Measurements from ENCODE around the gene AIG1. TPM values are rescaled to one million over a fixed set of nuclear protein-coding genes. Genes with fewer than 3 reads are reported as not detected.
"Not testable (repeated sequence)": the region's sequence is repeated elsewhere in the genome, so short reads cannot be mapped to it uniquely, and the experiment has no call there.

The AIG1 gene
- total RNA-seq, 2 experiments from 2014 or later: 0.40 to 0.85 TPM

DNA sequence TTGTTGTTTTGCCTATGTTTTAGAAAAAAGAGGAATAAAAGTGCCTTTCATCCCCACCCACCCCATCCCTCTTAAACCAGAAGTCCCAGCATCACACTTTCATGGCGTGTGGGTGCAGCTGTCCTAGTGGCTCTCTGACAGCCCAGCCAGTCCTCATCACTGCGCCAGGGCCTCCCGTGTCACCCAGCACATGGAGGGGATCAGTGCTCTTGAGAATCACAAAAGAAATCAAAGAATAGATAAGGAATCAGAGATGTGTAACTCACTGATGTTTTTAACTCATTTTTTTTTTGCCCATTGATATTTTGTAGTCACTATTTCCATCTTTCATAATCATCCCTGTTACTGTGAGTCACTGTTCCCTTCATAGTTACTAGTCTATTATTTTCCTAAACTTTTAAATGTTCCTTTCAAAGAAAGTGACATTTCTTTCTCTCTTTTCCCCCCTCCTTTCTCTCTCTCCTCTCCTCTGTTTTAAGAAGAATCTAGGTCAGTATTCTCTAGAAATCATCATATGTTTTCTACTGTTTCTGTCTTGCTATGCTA, 78.6 kb downstream of the AIG1 start:
- POLR2A ChIA-PET: interaction anchor here (0.6 kb wide), 2 partner anchors 11 to 50 kb away, joined by 3 read pairs; no protein-coding TSS in a partner anchor
- no peak overlapping the region for H3K27ac ChIP-seq (ENCODE audit: low read depth, low read length, poor library complexity, severe bottlenecking)
- H3K4me2 ChIP-seq (ENCODE audit: low read length): no peak overlapping the region
- no peak for TF ChIP-seq EZH2phosphoT487 (IDR thresholded peaks at IDR 0.05; ENCODE audit: borderline replicate concordance, low read depth, low read length)
- TF ChIP-seq, protein P1, sequence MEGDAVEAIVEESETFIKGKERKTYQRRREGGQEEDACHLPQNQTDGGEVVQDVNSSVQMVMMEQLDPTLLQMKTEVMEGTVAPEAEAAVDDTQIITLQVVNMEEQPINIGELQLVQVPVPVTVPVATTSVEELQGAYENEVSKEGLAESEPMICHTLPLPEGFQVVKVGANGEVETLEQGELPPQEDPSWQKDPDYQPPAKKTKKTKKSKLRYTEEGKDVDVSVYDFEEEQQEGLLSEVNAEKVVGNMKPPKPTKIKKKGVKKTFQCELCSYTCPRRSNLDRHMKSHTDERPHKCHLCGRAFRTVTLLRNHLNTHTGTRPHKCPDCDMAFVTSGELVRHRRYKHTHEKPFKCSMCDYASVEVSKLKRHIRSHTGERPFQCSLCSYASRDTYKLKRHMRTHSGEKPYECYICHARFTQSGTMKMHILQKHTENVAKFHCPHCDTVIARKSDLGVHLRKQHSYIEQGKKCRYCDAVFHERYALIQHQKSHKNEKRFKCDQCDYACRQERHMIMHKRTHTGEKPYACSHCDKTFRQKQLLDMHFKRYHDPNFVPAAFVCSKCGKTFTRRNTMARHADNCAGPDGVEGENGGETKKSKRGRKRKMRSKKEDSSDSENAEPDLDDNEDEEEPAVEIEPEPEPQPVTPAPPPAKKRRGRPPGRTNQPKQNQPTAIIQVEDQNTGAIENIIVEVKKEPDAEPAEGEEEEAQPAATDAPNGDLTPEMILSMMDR (conservative IDR thresholded peaks at IDR 0.05; ENCODE audit: low read length): no peak
- H3K4me1 ChIP-seq (ENCODE audit: insufficient read depth, low read length, poor library complexity, severe bottlenecking): no peaks in the 10 kb centered on the region
- no peak overlapping the region for H2AFZ ChIP-seq (ENCODE audit: low read length)
- H3K36me3 ChIP-seq (ENCODE audit: insufficient read depth, low read length): no peaks in the 10 kb centered on the region
- no peak overlapping the region for H3K4me3 ChIP-seq (ENCODE audit: low read depth, low read length, poor library complexity, severe bottlenecking)
- H4K20me1 ChIP-seq (ENCODE audit: insufficient read depth, low read length): no peaks in the 10 kb centered on the region
- no peak for DNase-seq (ENCODE audit: low spot score)
- CTCF ChIA-PET (ENCODE audit: unreplicated experiment): no interaction called here
- intact Hi-C loops (cut with micrococcal nuclease; ENCODE audit: unreplicated experiment): no loop called here
- H3K9me2 ChIP-seq (ENCODE audit: insufficient read depth, low read length): no peaks in the 10 kb centered on the region
- H3K9me3 ChIP-seq (ENCODE audit: low read length): no peaks in the 10 kb centered on the region
- no peaks in the 10 kb centered on the region for H3K79me2 ChIP-seq (ENCODE audit: insufficient read depth, low read depth, low read length)
- no TSS peak for BruUV-seq (replicated peaks)

DNA sequence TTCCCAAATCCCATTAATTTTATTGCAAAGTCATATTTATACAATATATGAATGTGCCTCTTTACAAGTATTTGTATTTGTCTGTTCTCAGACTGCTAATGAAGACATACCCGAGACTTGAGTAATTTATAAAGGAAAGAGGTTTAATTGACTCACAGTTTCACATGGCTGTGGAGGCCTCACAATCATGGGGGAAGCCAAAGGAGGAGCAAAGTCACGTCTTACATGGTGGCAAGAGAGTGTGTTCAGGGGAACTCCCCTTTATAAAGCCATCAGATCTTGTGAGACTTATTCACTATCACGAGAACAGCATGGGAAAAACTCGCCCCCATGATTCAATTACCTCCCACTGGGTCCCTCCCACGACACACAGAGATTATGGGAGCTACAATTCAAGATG, 79.2 kb downstream of the AIG1 start:
- H3K9me3 ChIP-seq (ENCODE audit: low read length); POLR2A ChIA-PET; H3K4me3 ChIP-seq (ENCODE audit: low read depth, low read length, poor library complexity, severe bottlenecking); H3K36me3 ChIP-seq (ENCODE audit: insufficient read depth, low read length); CTCF ChIA-PET (ENCODE audit: unreplicated experiment); H2AFZ ChIP-seq (ENCODE audit: low read length); H3K4me2 ChIP-seq (ENCODE audit: low read length); H3K4me1 ChIP-seq (ENCODE audit: insufficient read depth, low read length, poor library complexity, severe bottlenecking); H3K27ac ChIP-seq (ENCODE audit: low read depth, low read length, poor library complexity, severe bottlenecking); H4K20me1 ChIP-seq (ENCODE audit: insufficient read depth, low read length); intact Hi-C loops (cut with micrococcal nuclease; ENCODE audit: unreplicated experiment); H3K79me2 ChIP-seq (ENCODE audit: insufficient read depth, low read depth, low read length); DNase-seq (ENCODE audit: low spot score); BruUV-seq (replicated peaks); H3K9me2 ChIP-seq (ENCODE audit: insufficient read depth, low read length): not testable (repeated sequence)

DNA sequence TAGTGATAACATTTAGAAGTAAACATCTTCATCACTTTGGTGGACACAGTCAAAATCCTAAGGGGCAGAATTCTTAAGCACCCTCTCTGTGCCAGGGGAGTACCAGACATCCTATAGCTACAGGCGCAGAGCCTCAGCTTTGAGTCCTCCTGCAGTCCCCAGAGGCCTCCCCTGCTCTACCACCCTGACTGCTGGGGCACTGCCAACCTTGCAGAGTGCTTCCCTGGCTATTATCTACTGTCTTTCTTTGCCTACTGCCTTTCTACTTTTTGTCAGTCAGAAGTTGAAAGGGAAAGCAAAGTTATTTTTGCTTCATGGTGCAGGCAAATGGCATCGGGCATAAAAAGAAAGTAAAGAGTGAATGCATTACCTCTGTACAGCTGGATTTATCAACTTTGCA, 80.1 kb downstream of the AIG1 start:
- Histone ChIP-seq H3K79me2 (ENCODE audit: insufficient read depth, low read depth, low read length) (no peaks in the 10 kb centered on the region), H3K4me1 (ENCODE audit: insufficient read depth, low read length, poor library complexity, severe bottlenecking) (no peaks in the 10 kb centered on the region), H3K9me2 (ENCODE audit: insufficient read depth, low read length) (no peaks in the 10 kb centered on the region), H3K4me2 (ENCODE audit: low read length) (no peak overlapping the region), H4K20me1 (ENCODE audit: insufficient read depth, low read length) (no peaks in the 10 kb centered on the region), H3K27ac (ENCODE audit: low read depth, low read length, poor library complexity, severe bottlenecking) (no peak overlapping the region), H3K9me3 (ENCODE audit: low read length) (no peaks in the 10 kb centered on the region), H3K36me3 (ENCODE audit: insufficient read depth, low read length) (no peaks in the 10 kb centered on the region), H3K4me3 (ENCODE audit: low read depth, low read length, poor library complexity, severe bottlenecking) (no peak overlapping the region), H2AFZ (ENCODE audit: low read length) (no peak overlapping the region)
- ChIA-PET POLR2A (no interaction called here), CTCF (ENCODE audit: unreplicated experiment) (no interaction called here)
- no peak for DNase-seq (ENCODE audit: low spot score)
- BruUV-seq (replicated peaks): no TSS peak
- TF ChIP-seq EZH2phosphoT487 (IDR thresholded peaks at IDR 0.05; ENCODE audit: borderline replicate concordance, low read depth, low read length): no peak
- TF ChIP-seq, protein P1 (conservative IDR thresholded peaks at IDR 0.05; ENCODE audit: low read length): no peak
- intact Hi-C loops (cut with micrococcal nuclease; ENCODE audit: unreplicated experiment): no loop called here
